ENCODE measurements around the gene LRP4. TPM values are rescaled to one million over a fixed set of nuclear protein-coding genes. Genes with fewer than 3 reads are reported as not detected.

LRP4 gene
- polyA plus RNA-seq, 1 experiment = 3.8 TPM

- ChIA-PET CTCF (no interaction called here), POLR2A (no interaction called here)
- no peak for TF ChIP-seq CTCF (IDR thresholded peaks at IDR 0.05; ENCODE audit: low read depth, low read length)
- H3K27me3 ChIP-seq (ENCODE audit: control insufficient read depth, insufficient read depth, low read length) = no peaks in the 10 kb centered on the region
- no peak overlapping the region for H3K4me3 ChIP-seq (ENCODE audit: low read depth, low read length)
- H3K27ac ChIP-seq (ENCODE audit: low read depth, low read length) = no peak overlapping the region
- no peak for DNase-seq (ENCODE audit: low read depth, low spot score)
- H3K9me3 ChIP-seq (ENCODE audit: control insufficient read depth, insufficient read depth, low read length) = no peaks in the 10 kb centered on the region
Measured at GRCh38 chr11:46868912-46869311, 49.4 kb downstream of the LRP4 start.

- H3K4me3 ChIP-seq (ENCODE audit: low read depth, low read length) = no peak overlapping the region
- H3K9me3 ChIP-seq (ENCODE audit: control insufficient read depth, insufficient read depth, low read length) = no peaks in the 10 kb centered on the region
- POLR2A ChIA-PET = interaction anchor here (1.2 to 1.3 kb wide), 2 partner anchors 39 to 297 kb away, joined by 3 to 5 read pairs; no protein-coding TSS in a partner anchor
- no peaks in the 10 kb centered on the region for H3K27me3 ChIP-seq (ENCODE audit: control insufficient read depth, insufficient read depth, low read length)
- H3K27ac ChIP-seq (ENCODE audit: low read depth, low read length) = peak overlapping the region; percentile 42
- no peak for TF ChIP-seq CTCF (IDR thresholded peaks at IDR 0.05; ENCODE audit: low read depth, low read length)
- CTCF ChIA-PET = interaction anchor here (0.6 to 2.0 kb wide), 3 partner anchors 51 to 589 kb away, joined by 4 to 8 read pairs (median 5); no protein-coding TSS in a partner anchor
- DNase-seq (ENCODE audit: low read depth, low spot score) = peak; percentile 75
Measured at GRCh38 chr11:46865340-46865739, 53.0 kb downstream of the LRP4 start.

- no peak for TF ChIP-seq CTCF (IDR thresholded peaks at IDR 0.05; ENCODE audit: low read depth, low read length)
- CTCF ChIA-PET = no interaction called here
- no peaks in the 10 kb centered on the region for H3K27me3 ChIP-seq (ENCODE audit: control insufficient read depth, insufficient read depth, low read length)
- POLR2A ChIA-PET = no interaction called here
- H3K4me3 ChIP-seq (ENCODE audit: low read depth, low read length) = no peak overlapping the region
- no peaks in the 10 kb centered on the region for H3K9me3 ChIP-seq (ENCODE audit: control insufficient read depth, insufficient read depth, low read length)
- no peak overlapping the region for H3K27ac ChIP-seq (ENCODE audit: low read depth, low read length)
- no peak for DNase-seq (ENCODE audit: low read depth, low spot score)
Measured at GRCh38 chr11:46860218-46860617, 58.1 kb downstream of the LRP4 start.

GRCh38 chr11:46858920-46859546 is 59.3 kb downstream of the LRP4 start:
- POLR2A ChIA-PET = no interaction called here
- Histone ChIP-seq H3K4me3 (ENCODE audit: low read depth, low read length) (no peak overlapping the region), H3K9me3 (ENCODE audit: control insufficient read depth, insufficient read depth, low read length) (no peaks in the 10 kb centered on the region), H3K27me3 (ENCODE audit: control insufficient read depth, insufficient read depth, low read length) (no peaks in the 10 kb centered on the region), H3K27ac (ENCODE audit: low read depth, low read length) (no peak overlapping the region)
- TF ChIP-seq CTCF (IDR thresholded peaks at IDR 0.05; ENCODE audit: low read depth, low read length) = no peak
- CTCF ChIA-PET = interaction anchor here (0.5 kb wide), 1 partner anchor 57 kb away, joined by 3 read pairs; no protein-coding TSS in a partner anchor
- no peak for DNase-seq (ENCODE audit: low read depth, low spot score)

- no peak overlapping the region for H3K4me3 ChIP-seq (ENCODE audit: low read depth, low read length)
- H3K27ac ChIP-seq (ENCODE audit: low read depth, low read length) = no peak overlapping the region
- H3K9me3 ChIP-seq (ENCODE audit: control insufficient read depth, insufficient read depth, low read length) = no peaks in the 10 kb centered on the region
- CTCF ChIA-PET = interaction anchor here (0.6 kb wide), 1 partner anchor 44 kb away, joined by 3 read pairs; no protein-coding TSS in a partner anchor
- POLR2A ChIA-PET = no interaction called here
- no peak for DNase-seq (ENCODE audit: low read depth, low spot score)
- no peaks in the 10 kb centered on the region for H3K27me3 ChIP-seq (ENCODE audit: control insufficient read depth, insufficient read depth, low read length)
- no peak for TF ChIP-seq CTCF (IDR thresholded peaks at IDR 0.05; ENCODE audit: low read depth, low read length)
Measured at GRCh38 chr11:46857666-46858065, 60.7 kb downstream of the LRP4 start.
